HAP-1 (cell line): ENCODE results near the gene RIPK4.

Experiments
- DNase-seq, 2 experiments: peaks; one replicate each; pipeline ENCODE4 v3.0.0-alpha.2; 2016 to 2020; ENCODE audit warnings: low spot score in 2 of 2
- H3K27me3 ChIP-seq: fragments of 250-450 bp; sonication (Bioruptor Pico); 2 replicates; pipeline ENCODE4 v1.5.1; 2020; ENCODE audit warnings: low read depth, mild to moderate bottlenecking, moderate library complexity
- H3K36me3 ChIP-seq: fragments of 250-450 bp; sonication (Bioruptor Pico); replicated peaks from 2 replicates; pipeline ENCODE4 v1.5.1; 2020; ENCODE audit warnings: mild to moderate bottlenecking
- H3K4me1 ChIP-seq: fragments of 250-450 bp; sonication (Bioruptor Pico); 2 replicates; pipeline ENCODE4 v1.5.1; 2020; ENCODE audit warnings: mild to moderate bottlenecking
- H3K4me3 ChIP-seq: fragments of 250-450 bp; sonication (Bioruptor Pico); 2 replicates; pipeline ENCODE4 v1.5.1; 2020; ENCODE audit warnings: mild to moderate bottlenecking, moderate library complexity
- H3K9me3 ChIP-seq: fragments of 250-450 bp; sonication (Bioruptor Pico); 2 replicates; pipeline ENCODE4 v1.5.1; 2020; ENCODE audit warnings: mild to moderate bottlenecking, moderate library complexity
- in situ Hi-C: fragments of 300-500 bp; cut with MboI; formaldehyde crosslinking; loops from 3 replicates; pipeline ENCODE4 v1.14.3; 2020; ENCODE audit warnings: low sequenced_read_pairs, inconsistent platforms, mixed read lengths

Gene RIPK4

GRCh38 chr21:41766883-41767605 is at the start of gene RIPK4:
Gene RIPK4, minus strand, starts transcription at chr21:41767052. Its CDS starts 11 bp downstream, at chr21:41767041.
- H3K27me3 ChIP-seq = peaks cover 22% of the 10 kb centered on the region
- H3K36me3 ChIP-seq = no peaks in the 10 kb centered on the region
- peak in 1 of 2 experiments; percentile 42 for DNase-seq
- no peaks in the 10 kb centered on the region for H3K9me3 ChIP-seq
- in situ Hi-C loops = no loop called here
- H3K4me3 ChIP-seq = peak within 1 kb of the TSS; percentile 6; the same call in 1 of the 2 replicates
- H3K4me1 ChIP-seq = peaks cover 3% of the 10 kb centered on the region

- H3K36me3 ChIP-seq = no peaks in the 10 kb centered on the region
- H3K9me3 ChIP-seq = no peaks in the 10 kb centered on the region
- H3K27me3 ChIP-seq = no peaks in the 10 kb centered on the region
- no peak for DNase-seq
- no peaks in the 10 kb centered on the region for H3K4me1 ChIP-seq
- no peak overlapping the region for H3K4me3 ChIP-seq
- in situ Hi-C loops = no loop called here
These were observed 49.1 kb upstream of the RIPK4 start for GRCh38 chr21:41815652-41816582.

- Histone ChIP-seq H3K36me3 (no peaks in the 10 kb centered on the region), H3K4me1 (no peaks in the 10 kb centered on the region), H3K4me3 (no peak overlapping the region), H3K27me3 (no peaks in the 10 kb centered on the region), H3K9me3 (no peaks in the 10 kb centered on the region)
- in situ Hi-C loops = no loop called here
- no peak for DNase-seq
These were observed 46.4 kb upstream of the RIPK4 start for GRCh38 chr21:41813226-41813625.

GRCh38 chr21:41812679-41813078 is 45.8 kb upstream of the RIPK4 start:
- in situ Hi-C loops = no loop called here
- DNase-seq = no peak

GRCh38 chr21:41810597-41810932 is 43.7 kb upstream of the RIPK4 start:
- no peaks in the 10 kb centered on the region for H3K9me3 ChIP-seq
- no peaks in the 10 kb centered on the region for H3K4me1 ChIP-seq
- in situ Hi-C loops = no loop called here
- H3K36me3 ChIP-seq = no peaks in the 10 kb centered on the region
- no peaks in the 10 kb centered on the region for H3K27me3 ChIP-seq
- no peak for DNase-seq
- H3K4me3 ChIP-seq = no peak overlapping the region

More at GRCh38 chr21:41812679-41813078, 45.8 kb upstream of the RIPK4 start:
- no peaks in the 10 kb centered on the region for H3K9me3 ChIP-seq
- no peaks in the 10 kb centered on the region for H3K27me3 ChIP-seq
- H3K4me3 ChIP-seq = no peak overlapping the region
- no peaks in the 10 kb centered on the region for H3K4me1 ChIP-seq
- no peaks in the 10 kb centered on the region for H3K36me3 ChIP-seq

GRCh38 chr21:41809891-41810596 is 43.2 kb upstream of the RIPK4 start:
- DNase-seq = no peak
- in situ Hi-C loops = no loop called here
- no peaks in the 10 kb centered on the region for H3K4me1 ChIP-seq

GRCh38 chr21:41808846-41809245 is 42.0 kb upstream of the RIPK4 start:
- H3K9me3 ChIP-seq = no peaks in the 10 kb centered on the region
- H3K36me3 ChIP-seq = no peaks in the 10 kb centered on the region
- DNase-seq = no peak
- no peaks in the 10 kb centered on the region for H3K4me1 ChIP-seq
- no peaks in the 10 kb centered on the region for H3K27me3 ChIP-seq
- in situ Hi-C loops = no loop called here
- no peak overlapping the region for H3K4me3 ChIP-seq

More at GRCh38 chr21:41809891-41810596, 43.2 kb upstream of the RIPK4 start:
- Histone ChIP-seq H3K27me3 (no peaks in the 10 kb centered on the region), H3K36me3 (no peaks in the 10 kb centered on the region), H3K9me3 (no peaks in the 10 kb centered on the region), H3K4me3 (no peak overlapping the region)

- in situ Hi-C loops = no loop called here
- H3K36me3 ChIP-seq = no peaks in the 10 kb centered on the region
- H3K27me3 ChIP-seq = no peaks in the 10 kb centered on the region
- H3K9me3 ChIP-seq = no peaks in the 10 kb centered on the region
- no peaks in the 10 kb centered on the region for H3K4me1 ChIP-seq
- no peak overlapping the region for H3K4me3 ChIP-seq
- no peak for DNase-seq
These were observed 41.2 kb upstream of the RIPK4 start for GRCh38 chr21:41808094-41808493.

- Histone ChIP-seq H3K36me3 (no peaks in the 10 kb centered on the region), H3K27me3 (no peaks in the 10 kb centered on the region), H3K4me1 (no peaks in the 10 kb centered on the region), H3K9me3 (no peaks in the 10 kb centered on the region), H3K4me3 (no peak overlapping the region)
- in situ Hi-C loops = no loop called here
- no peak for DNase-seq
These were observed 39.9 kb upstream of the RIPK4 start for GRCh38 chr21:41806773-41807172.

GRCh38 chr21:41805643-41806042 is 38.8 kb upstream of the RIPK4 start:
- DNase-seq = no peak
- Histone ChIP-seq H3K4me3 (no peak overlapping the region), H3K4me1 (no peaks in the 10 kb centered on the region), H3K27me3 (no peaks in the 10 kb centered on the region), H3K9me3 (no peaks in the 10 kb centered on the region), H3K36me3 (peaks cover 4% of the 10 kb centered on the region; the same call in 1 of the 2 replicates)
- in situ Hi-C loops = no loop called here

GRCh38 chr21:41805038-41805437 is 38.2 kb upstream of the RIPK4 start:
- Histone ChIP-seq H3K27me3 (no peaks in the 10 kb centered on the region), H3K36me3 (peaks cover 5% of the 10 kb centered on the region; the same call in 1 of the 2 replicates), H3K4me1 (no peaks in the 10 kb centered on the region), H3K9me3 (no peaks in the 10 kb centered on the region), H3K4me3 (no peak overlapping the region)
- in situ Hi-C loops = no loop called here
- no peak for DNase-seq

- Histone ChIP-seq H3K4me3 (no peak overlapping the region), H3K27me3 (no peaks in the 10 kb centered on the region), H3K9me3 (no peaks in the 10 kb centered on the region), H3K36me3 (peaks cover 5% of the 10 kb centered on the region; the same call in 1 of the 2 replicates), H3K4me1 (no peaks in the 10 kb centered on the region)
- in situ Hi-C loops = no loop called here
- no peak for DNase-seq
These were observed 37.5 kb upstream of the RIPK4 start for GRCh38 chr21:41804381-41804780.

GRCh38 chr21:41803316-41803715 is 36.5 kb upstream of the RIPK4 start:
- H3K36me3 ChIP-seq = peaks cover 5% of the 10 kb centered on the region; the same call in 1 of the 2 replicates
- H3K4me3 ChIP-seq = no peak overlapping the region
- no peaks in the 10 kb centered on the region for H3K9me3 ChIP-seq
- no peak for DNase-seq
- in situ Hi-C loops = no loop called here
- H3K4me1 ChIP-seq = no peaks in the 10 kb centered on the region
- no peaks in the 10 kb centered on the region for H3K27me3 ChIP-seq
